PC-9 (cell line): ENCODE data around the gene TMEM17. TPM values are rescaled to one million over a fixed set of nuclear protein-coding genes. Genes with fewer than 3 reads are reported as not detected.

Experiments used
- BruUV-seq: library from RNA; stranded (reverse); fragments of 400-500 nt; replicated peaks from 2 replicates; lab custom pipeline; 2021; lab: Mats Ljungman, UMichigan
- CTCF ChIA-PET: fragments of 300-600 bp; sonication (Branson Sonifier 250); formaldehyde crosslinking; loops from one replicate; lab custom pipeline; 2022; ENCODE audit warnings: antibody characterized with exemption; lab: Charles Lee
- POLR2A ChIA-PET: fragments of 300-600 bp; sonication (Branson Sonifier 250); formaldehyde crosslinking; loops from one replicate; lab custom pipeline; 2022; ENCODE audit warnings: antibody characterized with exemption; ENCODE audit not compliant: unreplicated experiment; lab: Charles Lee
- DNase-seq, 2 experiments: peaks; one replicate each; pipeline versions ENCODE4 v3.0.0 to v3.0.0-alpha.2; 2015 to 2022; ENCODE audit warnings: mixed read lengths in 1 of 2
- H2AFZ ChIP-seq: fragments of 200-600 bp; sonication (generic); 2 replicates; pipeline ENCODE4 v1.8.1; 2017; ENCODE audit warnings: antibody characterized with exemption
- H3F3A ChIP-seq: fragments of 200-600 bp; sonication (generic); 2 replicates; pipeline ENCODE4 v1.8.1; 2017; ENCODE audit warnings: antibody characterized with exemption, mild to moderate bottlenecking, low read depth; ENCODE audit not compliant: insufficient read depth
- H3K27ac ChIP-seq: fragments of 200-600 bp; sonication (generic); 2 replicates; pipeline ENCODE4 v1.6.1; 2016; ENCODE audit warnings: mixed run types
- H3K27me3 ChIP-seq: fragments of 200-600 bp; sonication (generic); 2 replicates; pipeline ENCODE4 v1.6.1; 2016; ENCODE audit warnings: low read depth, mixed run types; ENCODE audit not compliant: insufficient read depth
- H3K36me3 ChIP-seq: fragments of 200-600 bp; sonication (generic); 2 replicates; pipeline ENCODE4 v1.6.1; 2016; ENCODE audit warnings: low read depth, mixed run types
- H3K4me1 ChIP-seq: fragments of 200-600 bp; sonication (generic); replicated peaks from 2 replicates; pipeline ENCODE4 v1.6.1; 2016; ENCODE audit warnings: mixed run types; ENCODE audit not compliant: insufficient read depth
- H3K4me2 ChIP-seq: fragments of 200-600 bp; sonication (generic); 2 replicates; pipeline ENCODE4 v1.6.1; 2017; ENCODE audit warnings: mixed run types
- H3K4me3 ChIP-seq: fragments of 200-600 bp; sonication (generic); 2 replicates; pipeline ENCODE4 v1.6.1; 2016; ENCODE audit warnings: mixed run types
- H3K79me2 ChIP-seq: fragments of 200-600 bp; sonication (generic); 2 replicates; pipeline ENCODE4 v1.6.1; 2017; ENCODE audit warnings: low read depth, mixed run types
- H3K9me2 ChIP-seq: fragments of 200-600 bp; sonication (generic); 2 replicates; pipeline ENCODE4 v1.8.1; 2017; ENCODE audit warnings: mild to moderate bottlenecking; ENCODE audit not compliant: insufficient read depth
- H3K9me3 ChIP-seq: fragments of 200-600 bp; sonication (generic); 2 replicates; pipeline ENCODE4 v1.8.1; 2016; ENCODE audit warnings: low read depth; ENCODE audit not compliant: insufficient read depth
- H4K20me1 ChIP-seq: fragments of 200-600 bp; sonication (generic); 2 replicates; pipeline ENCODE4 v1.8.1; 2017; ENCODE audit not compliant: insufficient read depth
- EZH2 ChIP-seq: fragments of 200-600 bp; sonication (generic); IDR thresholded peaks from 2 replicates; pipeline ENCODE4 v1.8.0; 2017; ENCODE audit warnings: antibody characterized with exemption, low read depth
- intact Hi-C: fragments of 100-400 bp; cut with micrococcal nuclease; formaldehyde crosslinking; loops from one replicate; pipeline ENCODE4 v1.10.0; 2022; ENCODE audit not compliant: unreplicated experiment
- total RNA-seq: library from RNA; stranded (reverse); gene quantifications from 2 replicates; pipeline ENCODE4 v1.2.3, GENCODE V29; 2021
- TF ChIP-seq, protein P1 (sequence below): fragments of 200-600 bp; sonication (generic); conservative IDR thresholded peaks from 2 replicates; pipeline ENCODE4 v1.6.1; 2017; ENCODE audit warnings: mixed run types, antibody characterized with exemption, mild to moderate bottlenecking, moderate library complexity

Gene TMEM17
- total RNA-seq, 1 experiment from 2014 or later, result 11.0 TPM

DNA sequence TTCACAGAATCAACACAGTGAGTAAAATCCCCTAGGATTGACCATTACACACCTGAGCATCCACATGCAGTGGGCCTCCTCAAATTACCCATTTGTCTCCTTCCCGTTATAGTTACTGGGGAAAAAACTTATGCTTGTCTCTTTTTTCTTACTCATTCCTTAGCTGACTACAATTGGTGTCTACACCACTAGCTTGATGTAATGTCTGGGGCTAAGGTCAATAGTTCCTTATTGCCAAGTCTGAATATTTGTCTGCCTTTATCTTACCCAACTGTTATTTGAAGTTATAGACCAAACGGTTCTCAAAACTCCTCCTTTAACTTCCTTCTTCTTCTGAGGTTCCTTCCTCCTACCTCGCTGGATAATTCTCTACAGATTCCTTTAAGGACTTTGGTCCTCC, 41.9 kb upstream of the TMEM17 start:
- Histone ChIP-seq H3K79me2 (no peaks in the 10 kb centered on the region), H3K27me3 (no peaks in the 10 kb centered on the region), H3K36me3 (no peaks in the 10 kb centered on the region), H3K4me2 (no peak overlapping the region), H3K4me1 (no peaks in the 10 kb centered on the region), H3F3A (no peaks in the 10 kb centered on the region), H3K27ac (no peak overlapping the region), H3K4me3 (no peak overlapping the region), H2AFZ (no peak overlapping the region), H3K9me3 (no peaks in the 10 kb centered on the region), H4K20me1 (no peaks in the 10 kb centered on the region), H3K9me2 (no peaks in the 10 kb centered on the region)
- ChIA-PET CTCF (no interaction called here), POLR2A (no interaction called here)
- no TSS peak for BruUV-seq
- no peak for TF ChIP-seq EZH2
- TF ChIP-seq, protein P1, sequence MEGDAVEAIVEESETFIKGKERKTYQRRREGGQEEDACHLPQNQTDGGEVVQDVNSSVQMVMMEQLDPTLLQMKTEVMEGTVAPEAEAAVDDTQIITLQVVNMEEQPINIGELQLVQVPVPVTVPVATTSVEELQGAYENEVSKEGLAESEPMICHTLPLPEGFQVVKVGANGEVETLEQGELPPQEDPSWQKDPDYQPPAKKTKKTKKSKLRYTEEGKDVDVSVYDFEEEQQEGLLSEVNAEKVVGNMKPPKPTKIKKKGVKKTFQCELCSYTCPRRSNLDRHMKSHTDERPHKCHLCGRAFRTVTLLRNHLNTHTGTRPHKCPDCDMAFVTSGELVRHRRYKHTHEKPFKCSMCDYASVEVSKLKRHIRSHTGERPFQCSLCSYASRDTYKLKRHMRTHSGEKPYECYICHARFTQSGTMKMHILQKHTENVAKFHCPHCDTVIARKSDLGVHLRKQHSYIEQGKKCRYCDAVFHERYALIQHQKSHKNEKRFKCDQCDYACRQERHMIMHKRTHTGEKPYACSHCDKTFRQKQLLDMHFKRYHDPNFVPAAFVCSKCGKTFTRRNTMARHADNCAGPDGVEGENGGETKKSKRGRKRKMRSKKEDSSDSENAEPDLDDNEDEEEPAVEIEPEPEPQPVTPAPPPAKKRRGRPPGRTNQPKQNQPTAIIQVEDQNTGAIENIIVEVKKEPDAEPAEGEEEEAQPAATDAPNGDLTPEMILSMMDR, result no peak
- no peak for DNase-seq
- intact Hi-C loops, result no loop called here

DNA sequence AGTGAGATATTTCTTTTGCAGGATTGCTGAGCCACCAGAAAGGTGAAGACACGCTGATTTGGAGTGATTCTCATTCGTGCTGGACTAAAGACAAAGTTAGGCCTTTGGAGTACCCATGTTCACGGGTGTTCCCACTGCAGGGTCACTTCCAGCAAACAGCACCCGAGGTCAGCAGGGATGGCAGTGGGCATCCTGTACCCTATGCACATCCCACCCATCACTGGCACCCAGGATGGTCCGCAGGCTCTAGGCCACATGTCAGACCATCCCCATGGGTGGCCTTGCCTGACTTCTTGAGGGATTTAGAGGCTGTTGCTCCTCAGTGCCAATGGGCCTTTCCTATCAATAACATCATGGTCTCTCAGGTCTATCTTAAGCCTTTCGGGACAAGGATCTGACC, 39.3 kb upstream of the TMEM17 start:
- Histone ChIP-seq H3K27me3 (no peaks in the 10 kb centered on the region), H3K9me3 (no peaks in the 10 kb centered on the region), H4K20me1 (no peaks in the 10 kb centered on the region), H3K79me2 (no peaks in the 10 kb centered on the region), H2AFZ (no peak overlapping the region), H3F3A (no peaks in the 10 kb centered on the region; the same call in 1 of the 2 replicates), H3K27ac (no peak overlapping the region), H3K4me1 (no peaks in the 10 kb centered on the region), H3K4me3 (no peak overlapping the region), H3K9me2 (no peaks in the 10 kb centered on the region), H3K4me2 (no peak overlapping the region), H3K36me3 (no peaks in the 10 kb centered on the region)
- no peak for DNase-seq
- POLR2A ChIA-PET, result no interaction called here
- intact Hi-C loops, result no loop called here
- BruUV-seq, result no TSS peak
- TF ChIP-seq, protein P1, result no peak
- no peak for TF ChIP-seq EZH2
- CTCF ChIA-PET, result no interaction called here

DNA sequence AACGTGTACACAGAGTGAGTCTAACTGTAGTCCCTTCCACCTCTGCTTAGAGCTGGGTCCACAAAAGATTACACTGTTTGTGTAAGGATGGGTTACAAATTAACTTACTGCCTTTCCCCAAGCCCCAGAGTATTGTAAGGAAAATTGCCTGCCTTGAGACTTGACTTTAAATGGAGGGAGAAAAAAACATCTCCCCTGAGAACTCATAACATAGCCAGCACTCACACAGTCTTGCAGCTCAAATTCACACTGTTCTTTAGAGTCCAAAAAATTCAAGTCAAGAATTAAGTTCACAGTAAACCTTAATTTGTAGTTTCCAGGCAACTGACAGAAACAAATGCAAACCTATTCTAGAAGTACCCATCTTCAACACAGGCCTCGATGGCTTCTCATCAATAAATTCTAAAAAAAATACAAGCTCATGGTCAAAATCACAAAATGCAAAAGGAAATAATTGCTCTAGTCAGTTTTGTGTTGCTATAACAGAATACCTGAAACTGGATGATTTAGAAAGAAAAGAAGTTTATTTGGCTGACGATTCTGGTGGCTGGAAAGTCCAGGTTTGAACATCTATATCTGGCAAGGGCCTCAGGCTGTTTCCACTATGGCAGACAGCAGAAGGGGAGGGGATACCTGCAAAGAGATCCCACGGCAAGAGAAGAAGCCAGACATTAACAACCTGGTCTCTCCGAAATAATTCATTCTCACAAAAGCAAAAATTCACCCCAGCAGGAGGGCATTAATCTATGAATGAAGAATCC, 34.6 kb upstream of the TMEM17 start:
- POLR2A ChIA-PET, result interaction anchor here (0.5 kb wide), 1 partner anchor 228 kb away, joined by 3 read pairs; no protein-coding TSS in a partner anchor
- Histone ChIP-seq H3K27ac (no peak overlapping the region), H3K4me2 (no peak overlapping the region)

More for the DNA sequence above, 34.6 kb upstream of the TMEM17 start:
- CTCF ChIA-PET, result no interaction called here
- no peaks in the 10 kb centered on the region for H3K27me3 ChIP-seq
- no TSS peak for BruUV-seq
- H4K20me1 ChIP-seq, result no peaks in the 10 kb centered on the region
- no peak for DNase-seq
- intact Hi-C loops, result no loop called here
- no peaks in the 10 kb centered on the region for H3K36me3 ChIP-seq
- H3K79me2 ChIP-seq, result no peaks in the 10 kb centered on the region
- TF ChIP-seq, protein P1, result no peak
- no peak for TF ChIP-seq EZH2
- H3K9me3 ChIP-seq, result no peaks in the 10 kb centered on the region
- H2AFZ ChIP-seq, result no peak overlapping the region
- H3K4me1 ChIP-seq, result no peaks in the 10 kb centered on the region
- no peaks in the 10 kb centered on the region for H3K9me2 ChIP-seq
- H3F3A ChIP-seq, result no peaks in the 10 kb centered on the region; the same call in 1 of the 2 replicates
- H3K4me3 ChIP-seq, result no peak overlapping the region
